ENCODE results near the gene KERA.

The KERA gene

GRCh38 chr12:91007531-91008290, 50.1 kb downstream of the KERA start:
- DNase-seq = no peak

GRCh38 chr12:91004872-91005271, 53.0 kb downstream of the KERA start, which contains the start of gene EPYC:
EPYC (minus strand) TSS chr12:91004972; CDS start chr12:91002565, 2,407 bp downstream.
- no peak for DNase-seq

- DNase-seq = no peak
These were observed 54.1 kb downstream of the KERA start for GRCh38 chr12:91003737-91004136.

GRCh38 chr12:91001306-91001705, 56.5 kb downstream of the KERA start:
- DNase-seq = no peak
